Measurements from ENCODE around the gene NCBP2.

- TF ChIP-seq CTCF (IDR thresholded peaks at IDR 0.05) (no peak), POLR2A (IDR thresholded peaks at IDR 0.05) (no peak), POLR2AphosphoS5 (IDR thresholded peaks at IDR 0.05) (no peak)
Observed at GRCh38 chr3:196886144-196886543, 56.2 kb downstream of the NCBP2 start.

All from upper lobe of left lung (tissue), 4 donors.